GM19240 (cell line): ENCODE measurements around the gene H2BW2.
"Not testable (repeated sequence)": the region's sequence is repeated elsewhere in the genome, so short reads cannot be mapped to it uniquely, and the experiment has no call there.

ENCODE experiments used
- DNase-seq: peaks from one replicate; pipeline ENCODE4 v3.0.0; 2011; ENCODE audit warnings: low spot score; ENCODE audit not compliant: insufficient read length

Gene H2BW2

GRCh38 chrX:104039689-104040505, at the start of gene H2BW2:
TSS of gene H2BW2 (plus strand) at chrX:104039956. CDS start at chrX:104039995, 39 bp downstream.
- DNase-seq: no peak

- DNase-seq: no peak
These were observed 40.5 kb upstream of the H2BW2 start for GRCh38 chrX:103999234-103999633.

- no peak for DNase-seq
These were observed 30.9 kb upstream of the H2BW2 start for GRCh38 chrX:104008831-104009230.

- DNase-seq: no peak
These were observed 26.6 kb upstream of the H2BW2 start for GRCh38 chrX:104013158-104013557.

GRCh38 chrX:104013606-104014005, 26.1 kb upstream of the H2BW2 start, which contains the start of gene H2BW1:
TSS of gene H2BW1 (minus strand) at chrX:104013708. CDS start at chrX:104013576, 132 bp downstream.
- no peak for DNase-seq

- not testable (repeated sequence) for DNase-seq
These were observed 24.2 kb upstream of the H2BW2 start for GRCh38 chrX:104015576-104015975.

- no peak for DNase-seq
These were observed 21.6 kb upstream of the H2BW2 start for GRCh38 chrX:104018126-104018525.

GRCh38 chrX:104041003-104041402, 1.2 kb downstream of the H2BW2 start:
- no peak for DNase-seq

GRCh38 chrX:104045642-104046041, 5.9 kb downstream of the H2BW2 start:
- no peak for DNase-seq

- no peak for DNase-seq
These were observed 7.4 kb downstream of the H2BW2 start for GRCh38 chrX:104047171-104047570.

GRCh38 chrX:104054956-104055355, 15.2 kb downstream of the H2BW2 start:
- not testable (repeated sequence) for DNase-seq

GRCh38 chrX:104062636-104063035, 22.9 kb downstream of the H2BW2 start:
- not testable (repeated sequence) for DNase-seq

- DNase-seq: not testable (repeated sequence)
These were observed 36.2 kb downstream of the H2BW2 start, which contains the start of gene TMSB15C for GRCh38 chrX:104075778-104076445. TSS of gene TMSB15C (minus strand) at chrX:104076236.

GRCh38 chrX:104077854-104078253, 38.1 kb downstream of the H2BW2 start:
- DNase-seq: not testable (repeated sequence)

GRCh38 chrX:104084063-104084462, 44.3 kb downstream of the H2BW2 start:
- DNase-seq: no peak

- no peak for DNase-seq
These were observed 45.0 kb downstream of the H2BW2 start for GRCh38 chrX:104084534-104085277.

GRCh38 chrX:104085477-104085876, 45.7 kb downstream of the H2BW2 start:
- DNase-seq: no peak

- DNase-seq: no peak
These were observed 46.2 kb downstream of the H2BW2 start for GRCh38 chrX:104085919-104086318.
